A172 (cell line): ENCODE results near the gene RELT. TPM values are rescaled to one million over a fixed set of nuclear protein-coding genes. Genes with fewer than 3 reads are reported as not detected.
"Not testable (repeated sequence)": the region's sequence is repeated elsewhere in the genome, so short reads cannot be mapped to it uniquely, and the experiment has no call there.

ENCODE experiments used
- DNase-seq: peaks from one replicate; pipeline ENCODE4 v3.0.0-alpha.2; 2015; ENCODE audit warnings: low spot score
- total RNA-seq: library from RNA; depleted of rRNA; stranded (reverse); fragments of >200 nt; shearing (Covaris generic); gene quantifications from 2 replicates; pipeline ENCODE4 v1.2.3, GENCODE V29; 2014; rRNA removed

Gene RELT
- total RNA-seq, 1 experiment from 2014 or later, result 15.5 TPM

- no peak for DNase-seq
These were observed 53.0 kb downstream of the RELT start for GRCh38 chr11:73429121-73429750.

- DNase-seq, result no peak
These were observed 54.1 kb downstream of the RELT start for GRCh38 chr11:73430326-73430725.

GRCh38 chr11:73431396-73431795 is 55.2 kb downstream of the RELT start:
- no peak for DNase-seq

- DNase-seq, result not testable (repeated sequence)
These were observed 60.7 kb downstream of the RELT start for GRCh38 chr11:73436859-73437258.

- DNase-seq, result no peak
These were observed 63.0 kb downstream of the RELT start for GRCh38 chr11:73439002-73439843.

GRCh38 chr11:73445980-73446379 is 69.8 kb downstream of the RELT start:
- DNase-seq, result no peak

GRCh38 chr11:73446766-73447165 is 70.6 kb downstream of the RELT start:
- no peak for DNase-seq

Other genes with a start within 250 kb of the RELT start
- 6.3 and 8.7 TPM in 2 replicates for gene FCHSD2, start 234.1 kb upstream of the RELT start, total RNA-seq
- gene P2RY2, start 158.1 kb upstream of the RELT start, total RNA-seq, result not detected in 2 replicates
- gene P2RY6, start 104.1 kb upstream of the RELT start, total RNA-seq, result not detected in 2 replicates
- gene ARHGEF17, start 68.1 kb upstream of the RELT start, total RNA-seq, result 9.8 and 25.0 TPM in 2 replicates
- gene FAM168A, start 221.7 kb downstream of the RELT start, total RNA-seq, result 18.1 and 22.3 TPM in 2 replicates